Gastrocnemius medialis (tissue), 4 donors: ENCODE data around the gene KDM1A. TPM values are rescaled to one million over a fixed set of nuclear protein-coding genes. Genes with fewer than 3 reads are reported as not detected.

Source experiments
- ATAC-seq, 2 donors: fragments of 150-250 bp; one replicate each; pipeline ENCODE4 v1.9.1; 2016
- DNase-seq, 2 donors: peaks; one replicate each; pipeline ENCODE4 v3.0.0-alpha.2; 2019
- H3K27ac ChIP-seq, 4 donors: fragments of 200-600 bp; sonication (generic); 1 replicate in 1 of 4; 2 replicates in 3 of 4; pipeline ENCODE4 v1.5.1; 2016 to 2018; ENCODE audit warnings: mild to moderate bottlenecking in 2 of 4, moderate library complexity in 1 of 4
- H3K27me3 ChIP-seq, 3 donors: fragments of 200-600 bp; sonication (generic) in 2 of 3; 1 replicate in 1 of 3; 2 replicates in 2 of 3; pipeline versions ENCODE4 v1.5.1 to v1.6.0; 2016 to 2019; ENCODE audit warnings: mild to moderate bottlenecking in 1 of 3, moderate library complexity in 1 of 3
- H3K36me3 ChIP-seq, 2 donors: fragments of 200-600 bp; sonication (generic) in 1 of 2; one replicate each; pipeline ENCODE4 v1.5.1; 2017 to 2018
- H3K4me1 ChIP-seq, 2 donors: fragments of 200-600 bp; sonication (generic) in 1 of 2; one replicate each; pipeline ENCODE4 v1.5.1; 2016 to 2017; ENCODE audit warnings: mild to moderate bottlenecking in 2 of 2
- H3K4me3 ChIP-seq, 4 donors: fragments of 200-600 bp; sonication (generic) in 3 of 4; 1 replicate in 1 of 4; 2 replicates in 3 of 4; pipeline ENCODE4 v1.5.1; 2016 to 2019; ENCODE audit warnings: mild to moderate bottlenecking in 2 of 4
- H3K9me3 ChIP-seq, 3 donors: fragments of 200-600 bp; sonication (generic) in 2 of 3; 1 replicate in 1 of 3; 2 replicates in 2 of 3; pipeline ENCODE4 v1.5.1; 2016 to 2019
- POLR2A ChIP-seq, 2 donors: fragments of 450-650 bp; IDR thresholded peaks; one replicate each; pipeline ENCODE4 v1.6.1; 2017; ENCODE audit warnings: antibody characterized with exemption in 2 of 2, mild to moderate bottlenecking in 2 of 2, moderate library complexity in 2 of 2
- in situ Hi-C, 4 donors: fragments of 200-750 bp; cut with MboI; loops; one replicate each; pipeline versions ENCODE4 v1.15.0 to v1.8.0; 2017; ENCODE audit warnings: low sequenced_read_pairs in 4 of 4
- intact Hi-C: fragments of 100-400 bp; cut with DNase I; formaldehyde crosslinking; loops from one replicate; pipeline ENCODE4 v1.15.1; 2023; ENCODE audit warnings: low total_unique reads
- total RNA-seq, 4 donors: library from RNA; depleted of rRNA; stranded (reverse); fragments of >200 nt; gene quantifications; one replicate each; pipeline versions ENCODE4 v1.1.0 to v1.2.3, GENCODE V29; 2016
- TF ChIP-seq, protein P1 (sequence below), 5 experiments: fragments of 450-650 bp in 3 of 5; fragments of 200-600 bp in 2 of 5; sonication (generic) in 2 of 5; IDR thresholded peaks in 4 of 5; conservative IDR thresholded peaks in 1 of 5; 1 replicate in 4 of 5; 2 replicates in 1 of 5; pipeline ENCODE4 v1.5.1; 2016 to 2019; ENCODE audit warnings: antibody characterized with exemption in 5 of 5, mild to moderate bottlenecking in 3 of 5, moderate library complexity in 3 of 5

KDM1A gene
- total RNA-seq, 4 donors from 2014 or later, result 46.0 to 76.2 (median 58.7) TPM

DNA sequence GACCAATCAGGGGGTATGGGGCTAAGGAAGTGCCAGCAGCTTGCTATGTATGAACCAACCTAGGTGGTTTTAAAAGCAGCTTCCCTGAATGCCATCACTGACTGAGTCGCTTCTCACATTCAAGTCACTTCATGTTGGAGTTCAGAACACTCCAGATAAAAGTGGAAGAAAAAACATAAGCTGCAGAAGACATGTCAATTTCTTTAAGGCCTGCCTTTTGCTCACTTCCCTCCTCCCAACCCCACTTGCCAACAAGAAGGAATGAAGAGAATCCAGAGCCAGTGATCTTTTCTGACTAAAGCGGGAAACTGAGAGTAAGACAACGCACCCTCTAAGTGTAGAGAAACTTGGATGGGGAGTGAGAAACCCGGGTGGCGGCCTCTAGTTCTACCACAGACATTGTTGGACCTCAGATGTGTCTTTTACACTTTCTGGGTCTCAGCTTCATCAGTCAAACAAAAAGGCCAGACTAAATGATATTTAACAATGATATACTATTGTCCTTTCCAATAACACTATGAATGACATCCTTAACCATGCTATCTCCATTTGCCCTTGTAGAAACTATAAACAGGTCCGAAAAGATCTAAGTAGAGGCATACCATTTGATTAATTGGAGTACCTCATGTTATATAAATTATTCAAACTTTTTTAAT, 95.3 kb downstream of the KDM1A start:
- in situ Hi-C loops, result no loop called here
- intact Hi-C loops, result no loop called here
- TF ChIP-seq, protein P1, sequence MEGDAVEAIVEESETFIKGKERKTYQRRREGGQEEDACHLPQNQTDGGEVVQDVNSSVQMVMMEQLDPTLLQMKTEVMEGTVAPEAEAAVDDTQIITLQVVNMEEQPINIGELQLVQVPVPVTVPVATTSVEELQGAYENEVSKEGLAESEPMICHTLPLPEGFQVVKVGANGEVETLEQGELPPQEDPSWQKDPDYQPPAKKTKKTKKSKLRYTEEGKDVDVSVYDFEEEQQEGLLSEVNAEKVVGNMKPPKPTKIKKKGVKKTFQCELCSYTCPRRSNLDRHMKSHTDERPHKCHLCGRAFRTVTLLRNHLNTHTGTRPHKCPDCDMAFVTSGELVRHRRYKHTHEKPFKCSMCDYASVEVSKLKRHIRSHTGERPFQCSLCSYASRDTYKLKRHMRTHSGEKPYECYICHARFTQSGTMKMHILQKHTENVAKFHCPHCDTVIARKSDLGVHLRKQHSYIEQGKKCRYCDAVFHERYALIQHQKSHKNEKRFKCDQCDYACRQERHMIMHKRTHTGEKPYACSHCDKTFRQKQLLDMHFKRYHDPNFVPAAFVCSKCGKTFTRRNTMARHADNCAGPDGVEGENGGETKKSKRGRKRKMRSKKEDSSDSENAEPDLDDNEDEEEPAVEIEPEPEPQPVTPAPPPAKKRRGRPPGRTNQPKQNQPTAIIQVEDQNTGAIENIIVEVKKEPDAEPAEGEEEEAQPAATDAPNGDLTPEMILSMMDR (IDR thresholded peaks at IDR 0.05 in 4 of 5, conservative IDR thresholded peaks at IDR 0.05 in 1 of 5), result no peak
- no peak for TF ChIP-seq POLR2A (IDR thresholded peaks at IDR 0.05)
- DNase-seq (no peak), ATAC-seq (no peak)
- Histone ChIP-seq H3K4me1 (peaks cover 0 to 5% of the 10 kb centered on the region in 2 donors), H3K36me3 (no peaks in the 10 kb centered on the region), H3K9me3 (no peaks in the 10 kb centered on the region), H3K4me3 (no peak overlapping the region), H3K27ac (no peak overlapping the region), H3K27me3 (no peaks in the 10 kb centered on the region)

DNA sequence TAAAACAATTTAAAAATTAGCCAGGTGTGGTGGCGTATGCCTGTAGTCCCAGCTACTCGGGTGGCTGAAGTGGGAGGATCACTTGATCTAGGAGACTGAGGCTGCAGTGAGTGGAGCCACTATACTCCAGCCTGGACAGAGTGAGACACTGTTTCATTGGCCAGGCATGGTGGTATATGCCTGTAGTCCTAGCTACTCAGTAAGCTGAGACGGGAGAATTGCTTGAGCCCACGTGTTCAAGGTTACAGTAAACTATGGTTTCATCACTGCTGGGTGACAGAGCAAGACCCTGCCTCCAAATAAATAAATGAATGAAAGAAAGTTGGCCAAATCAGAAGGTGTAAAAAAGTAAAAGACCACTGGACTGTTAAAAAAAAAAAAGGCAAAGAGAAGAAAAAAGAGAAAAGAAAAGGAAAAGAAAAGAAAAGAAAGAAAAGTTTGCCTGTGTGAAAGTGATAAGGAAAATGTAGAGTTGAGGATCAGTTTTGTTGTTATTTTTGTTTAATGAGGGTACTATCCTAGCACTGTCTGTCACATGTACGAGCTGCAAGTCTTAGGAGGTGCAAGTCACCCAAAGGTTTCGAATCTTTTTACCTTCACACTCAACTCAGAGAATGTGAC, 97.1 kb downstream of the KDM1A start:
- H3K4me3 ChIP-seq, result no peak overlapping the region
- H3K4me1 ChIP-seq, result peaks cover 0 to 5% of the 10 kb centered on the region in 2 donors
- DNase-seq, result no peak
- H3K36me3 ChIP-seq, result no peaks in the 10 kb centered on the region
- H3K27me3 ChIP-seq, result no peaks in the 10 kb centered on the region
- intact Hi-C loops (no loop called here), in situ Hi-C loops (no loop called here)
- no peak overlapping the region for H3K27ac ChIP-seq
- no peak for ATAC-seq
- H3K9me3 ChIP-seq, result no peaks in the 10 kb centered on the region
- TF ChIP-seq, protein P1 (IDR thresholded peaks at IDR 0.05 in 4 of 5, conservative IDR thresholded peaks at IDR 0.05 in 1 of 5), result no peak
- TF ChIP-seq POLR2A (IDR thresholded peaks at IDR 0.05), result no peak

DNA sequence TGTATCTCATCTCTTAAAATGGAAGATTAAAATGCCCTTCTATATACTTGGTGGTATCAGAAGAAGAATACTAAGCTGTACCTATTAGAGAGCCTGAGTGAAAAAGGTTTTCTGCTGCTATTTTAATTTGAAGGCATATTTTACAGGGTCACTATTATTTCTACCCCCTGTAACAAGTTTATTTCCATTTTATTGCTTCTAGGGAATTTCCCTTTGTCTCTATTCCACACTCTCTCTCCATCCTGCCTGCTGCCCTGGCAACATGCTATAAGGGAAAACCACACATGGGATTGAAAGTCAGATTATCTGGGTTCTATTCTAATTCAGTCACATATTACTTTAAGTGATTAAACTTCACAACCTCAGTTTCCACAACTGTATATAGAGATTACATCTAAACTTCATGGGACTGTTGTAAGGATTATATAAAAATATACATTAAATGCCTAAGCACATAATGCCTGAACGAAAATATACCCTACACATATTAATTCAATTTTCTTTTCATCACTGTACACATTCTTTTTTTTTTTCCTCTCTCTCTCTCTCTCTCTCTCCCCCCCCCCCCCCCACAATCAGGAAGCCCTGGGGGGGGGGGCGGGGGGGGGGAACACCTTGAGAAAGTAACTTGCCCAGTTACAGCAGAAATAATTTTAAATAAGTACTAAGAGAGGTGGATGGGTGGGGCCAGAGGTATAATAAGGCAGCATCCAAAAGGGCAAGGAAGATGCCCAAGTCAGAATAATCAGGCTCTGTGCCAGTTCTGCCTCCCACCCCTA, 97.8 kb downstream of the KDM1A start:
- in situ Hi-C loops, result no loop called here
- intact Hi-C loops, result no loop called here

DNA sequence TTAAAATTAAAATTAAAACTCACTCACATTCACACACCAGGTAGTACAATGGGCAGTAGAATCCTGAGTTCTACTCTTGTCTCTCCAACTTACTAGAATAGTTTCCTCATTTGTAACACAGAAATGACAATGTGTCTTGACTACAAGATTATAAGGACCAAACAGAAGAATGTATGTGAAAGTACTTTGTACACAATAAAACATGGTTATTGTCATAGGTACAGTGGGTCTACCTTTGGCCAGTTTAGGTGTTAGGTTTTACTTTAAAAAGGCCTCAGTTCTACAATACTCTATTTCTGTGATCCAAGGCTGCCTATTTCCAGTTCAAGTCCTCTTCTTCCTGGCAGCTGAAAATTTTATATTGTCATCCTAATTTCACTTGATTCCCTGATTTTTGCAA, 99.1 kb downstream of the KDM1A start:
- intact Hi-C loops (no loop called here), in situ Hi-C loops (no loop called here)
- TF ChIP-seq POLR2A (IDR thresholded peaks at IDR 0.05), result no peak
- TF ChIP-seq, protein P1 (IDR thresholded peaks at IDR 0.05 in 4 of 5, conservative IDR thresholded peaks at IDR 0.05 in 1 of 5), result no peak
- Histone ChIP-seq H3K4me3 (no peak overlapping the region), H3K27ac (no peak overlapping the region), H3K36me3 (no peaks in the 10 kb centered on the region), H3K4me1 (peaks cover 14 to 15% of the 10 kb centered on the region in 2 donors), H3K9me3 (no peaks in the 10 kb centered on the region), H3K27me3 (no peaks in the 10 kb centered on the region)
- no peak for DNase-seq
- ATAC-seq, result no peak

More for the DNA sequence above, 97.8 kb downstream of the KDM1A start:
- Histone ChIP-seq H3K27ac (no peak overlapping the region), H3K36me3 (no peaks in the 10 kb centered on the region), H3K4me3 (no peak overlapping the region), H3K9me3 (no peaks in the 10 kb centered on the region), H3K27me3 (no peaks in the 10 kb centered on the region), H3K4me1 (peaks cover 2 to 9% of the 10 kb centered on the region in 2 donors)
- TF ChIP-seq, protein P1 (IDR thresholded peaks at IDR 0.05 in 4 of 5, conservative IDR thresholded peaks at IDR 0.05 in 1 of 5), result no peak
- DNase-seq (no peak), ATAC-seq (no peak)
